GM23248 (cell line): ENCODE results near the gene EVA1C.

Source experiments
- EZH2 ChIP-seq: fragments of 200-600 bp; sonication (generic); IDR thresholded peaks from 2 replicates; pipeline ENCODE4 v1.6.1; 2018; ENCODE audit warnings: antibody characterized with exemption, mild to moderate bottlenecking; ENCODE audit not compliant: insufficient read depth, poor library complexity, severe bottlenecking
- EZH2phosphoT487 ChIP-seq: fragments of 200-600 bp; sonication (generic); IDR thresholded peaks from 2 replicates; pipeline ENCODE4 v1.6.1; 2018; ENCODE audit warnings: antibody characterized with exemption, moderate library complexity, mild to moderate bottlenecking, low read depth; ENCODE audit not compliant: insufficient read depth

DNA sequence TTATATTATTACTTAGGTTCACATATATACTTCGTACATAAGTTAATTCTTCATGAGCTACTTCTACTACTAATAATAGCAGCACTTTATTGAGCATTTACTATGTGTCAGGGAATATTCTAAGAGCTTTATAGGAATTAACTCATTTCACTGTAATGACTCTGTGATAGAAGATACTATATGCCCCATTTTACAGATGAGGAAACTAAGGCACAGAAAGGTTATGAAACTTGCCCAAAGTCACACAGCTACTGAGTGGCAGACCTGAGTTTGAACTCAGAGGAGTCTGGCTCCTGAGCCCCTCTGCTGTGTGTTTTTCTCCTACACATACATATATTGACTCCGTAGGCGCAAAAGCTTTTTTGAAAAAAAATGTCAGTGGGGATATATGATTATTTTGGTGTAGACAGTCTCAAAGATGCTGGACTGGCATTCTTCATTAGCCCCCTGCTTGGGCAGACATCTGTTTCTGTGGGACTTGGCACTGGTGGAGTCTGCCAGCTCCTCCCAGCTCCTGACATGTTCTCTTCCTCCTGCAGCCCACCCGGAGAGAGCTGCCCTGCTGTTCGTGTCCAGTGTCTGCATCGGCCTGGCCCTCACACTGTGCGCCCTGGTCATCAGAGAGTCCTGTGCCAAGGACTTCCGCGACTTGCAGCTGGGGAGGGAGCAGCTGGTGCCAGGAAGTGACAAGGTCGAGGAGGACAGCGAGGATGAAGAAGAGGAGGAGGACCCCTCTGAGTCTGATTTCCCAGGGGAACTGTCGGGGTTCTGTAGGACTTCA lies 102.0 kb downstream of the EVA1C start:
- TF ChIP-seq EZH2phosphoT487 (no peak), EZH2 (no peak)
